GM12878 (cell line): ENCODE data around the gene DNASE1L3. TPM values are rescaled to one million over a fixed set of nuclear protein-coding genes. Genes with fewer than 3 reads are reported as not detected.

Experiments
- ATAC-seq: fragments of 200-7000 bp; cut with Tn5 transposase; 3 replicates; pipeline ENCODE4 v1.9.1; 2020; ENCODE audit warnings: mild to moderate bottlenecking, moderate library complexity
- BruUV-seq: library from RNA; stranded (reverse); fragments of 400-500 nt; replicated peaks from 2 replicates; lab custom pipeline; 2021; lab: Mats Ljungman, UMichigan
- CTCF ChIA-PET: fragments of 300-600 bp; sonication (Branson Sonifier 250); formaldehyde crosslinking; extraction: SDS; loops from one replicate; lab custom pipeline; 2021; ENCODE audit warnings: inconsistent platforms; lab: Yijun Ruan, JAX
- POLR2A ChIA-PET: fragments of 350-600 bp; formaldehyde crosslinking; extraction: SDS; loops from one replicate; lab custom pipeline; 2021; ENCODE audit warnings: inconsistent platforms; lab: Charles Lee
- RAD21 ChIA-PET: fragments of 300-600 bp; sonication (Branson Sonifier 250); formaldehyde crosslinking; loops from one replicate; lab custom pipeline; 2023; ENCODE audit warnings: antibody characterized with exemption; ENCODE audit not compliant: unreplicated experiment; lab: Charles Lee
- SMC1A ChIA-PET: fragments of 300-600 bp; sonication (Branson Sonifier 250); formaldehyde crosslinking; loops from one replicate; lab custom pipeline; 2023; ENCODE audit not compliant: unreplicated experiment, uncharacterized antibody; lab: Charles Lee
- DNase-seq: peaks from one replicate; pipeline ENCODE4 v3.0.0-alpha.2; 2011; ENCODE audit warnings: low read depth, low spot score
- FAIRE-seq: peaks from 3 replicates; lab custom pipeline; 2011; peaks lifted over from hg19 to GRCh38; lab: Jason Lieb, UNC
- H2AFZ ChIP-seq: 2 replicates; pipeline ENCODE4 v1.6.0; 2011; ENCODE audit warnings: low read depth, low read length, control low read depth; ENCODE audit not compliant: control insufficient read depth
- H3K27ac ChIP-seq: 2 replicates; pipeline ENCODE4 v1.5.1; 2011; ENCODE audit warnings: control low read depth; ENCODE audit not compliant: control insufficient read depth, insufficient read depth
- H3K27me3 ChIP-seq, 2 experiments: replicated peaks in 1 of 2; 2 replicates each; pipeline versions ENCODE4 v1.6.0 to v1.6.1; 2011; ENCODE audit warnings: low read length in 1 of 2; ENCODE audit not compliant: control insufficient read depth in 2 of 2, insufficient read depth in 2 of 2
- H3K36me3 ChIP-seq, 2 experiments: 2 replicates each; pipeline ENCODE4 v1.5.1; 2011; ENCODE audit warnings: low read length in 1 of 2; ENCODE audit not compliant: control insufficient read depth in 2 of 2, insufficient read depth in 2 of 2
- H3K4me1 ChIP-seq: 2 replicates; pipeline ENCODE4 v1.6.1; 2011; ENCODE audit warnings: mild to moderate bottlenecking, low read length, moderate library complexity, mixed read lengths; ENCODE audit not compliant: control insufficient read depth, insufficient read depth
- H3K4me2 ChIP-seq: 2 replicates; pipeline ENCODE4 v1.6.0; 2011; ENCODE audit warnings: control low read depth; ENCODE audit not compliant: control insufficient read depth, insufficient read depth
- H3K4me3 ChIP-seq: fragments of 200-600 bp; sonication (generic); 2 replicates; pipeline ENCODE4 v1.5.1; 2016
- H3K79me2 ChIP-seq: 2 replicates; pipeline ENCODE4 v1.6.0; 2011; ENCODE audit warnings: low read length; ENCODE audit not compliant: control insufficient read depth, insufficient read depth
- H3K9ac ChIP-seq: 2 replicates; pipeline ENCODE4 v1.8.0; 2011; ENCODE audit warnings: low read length, control low read depth, mixed read lengths; ENCODE audit not compliant: control insufficient read depth, insufficient read depth
- H3K9me3 ChIP-seq: replicated peaks from 3 replicates; pipeline ENCODE4 v1.5.1; 2011; ENCODE audit warnings: mild to moderate bottlenecking, low read length; ENCODE audit not compliant: control insufficient read depth, insufficient read depth
- H4K20me1 ChIP-seq: 2 replicates; pipeline ENCODE4 v1.6.0; 2011; ENCODE audit not compliant: control insufficient read depth, insufficient read depth
- CEBPB ChIP-seq, 2 experiments: fragments of 150-350 bp in 1 of 2; IDR thresholded peaks; 2 replicates each; pipeline ENCODE4 v1.6.1; 2012 to 2014; ENCODE audit warnings: low read depth in 2 of 2, low read length in 2 of 2, borderline replicate concordance in 1 of 2, inconsistent platforms in 1 of 2
- ELK1 ChIP-seq: IDR thresholded peaks from 2 replicates; pipeline ENCODE4 v1.6.1; 2012; ENCODE audit warnings: low read depth, low read length, improper control_type of control experiment
- GATAD2B ChIP-seq: fragments of 450-650 bp; conservative IDR thresholded peaks from 2 replicates; pipeline ENCODE4 v1.6.1; 2017; ENCODE audit warnings: low read depth, mild to moderate bottlenecking, moderate library complexity
- MLLT1 ChIP-seq: fragments of 450-650 bp; IDR thresholded peaks from 2 replicates; pipeline ENCODE4 v1.6.1; 2016; ENCODE audit warnings: mild to moderate bottlenecking
- NRF1 ChIP-seq: conservative IDR thresholded peaks from 2 replicates; pipeline ENCODE4 v1.6.1; 2011; ENCODE audit warnings: mild to moderate bottlenecking, low read depth, low read length, improper control_type of control experiment
- PAX8 ChIP-seq: fragments of 450-650 bp; IDR thresholded peaks from 2 replicates; pipeline ENCODE4 v1.6.1; 2017; ENCODE audit warnings: mild to moderate bottlenecking, moderate library complexity
- PKNOX1 ChIP-seq: fragments of 450-650 bp; IDR thresholded peaks from 2 replicates; pipeline ENCODE4 v1.6.1; 2016; ENCODE audit warnings: mild to moderate bottlenecking
- SIN3A ChIP-seq: IDR thresholded peaks from 2 replicates; pipeline ENCODE4 v1.6.1; 2012; ENCODE audit warnings: low read depth, low read length, improper control_type of control experiment
- SMAD1 ChIP-seq: fragments of 450-650 bp; IDR thresholded peaks from 2 replicates; pipeline ENCODE4 v1.6.1; 2018; ENCODE audit warnings: mild to moderate bottlenecking, low read depth; ENCODE audit not compliant: partially characterized antibody
- ZNF592 ChIP-seq: fragments of 450-650 bp; IDR thresholded peaks from 2 replicates; pipeline ENCODE4 v1.6.1; 2017; ENCODE audit warnings: mild to moderate bottlenecking, moderate library complexity
- WGBS: methylation state at CpG from one replicate; pipeline ENCODE4 v1.1.6; 2016; ENCODE audit warnings: low lambda C conversion rate; ENCODE audit not compliant: insufficient replicate concordance, insufficient coverage; ENCODE audit errors: missing lambda C conversion rate; 5-methylcytosine and 5-hydroxymethylcytosine counted together
- in situ Hi-C: fragments of 300-500 bp; cut with MboI; formaldehyde crosslinking; loops from 9 replicates; pipeline ENCODE4 v1.14.3; 2018; ENCODE audit warnings: mixed read lengths
- intact Hi-C: fragments of 100-400 bp; cut with micrococcal nuclease; formaldehyde crosslinking; loops from one replicate; pipeline ENCODE4 v1.14.2; 2022; ENCODE audit not compliant: unreplicated experiment
- polyA plus RNA-seq, 11 experiments: library from polyadenylated mRNA; depleted of rRNA in 4 of 11; unstranded in 6 of 11; stranded (reverse) in 5 of 11; fragments of >200 nt; fragmentation: Nextera tagmentation in 4 of 11; fragmentation: Illumina TruSeq in 1 of 11; extraction: Ambion mirVana in 4 of 11; extraction: Trizol in 1 of 11; gene quantifications; 1 replicate in 1 of 11; 2 replicates in 10 of 11; pipeline versions ENCODE4 v1.2.1 to v1.2.3, GENCODE V29; 2011 to 2016; ENCODE audit warnings: inconsistent platforms in 2 of 11, missing spikeins in 2 of 11, low read depth in 1 of 11
- total RNA-seq, 4 experiments: library from RNA; depleted of rRNA in 3 of 4; stranded (reverse); fragments of >200 nt in 3 of 4; fragmentation: Illumina TruSeq in 1 of 4; extraction: Trizol in 1 of 4; gene quantifications; 2 replicates each; pipeline versions ENCODE4 v1.2.1 to v1.2.3, GENCODE V29; 2013 to 2021

DNASE1L3 gene
- total and polyA plus RNA-seq, 10 of the 15 experiments (the other 5 are each of a cell fraction or from before 2014, with no cell fraction given) = 3.2 to 72.1 (median 6.3) TPM

- H3K36me3 ChIP-seq = peaks cover 3 to 6% of the 10 kb centered on the region in 2 experiments; a peak in 3 of 4 replicates
- FAIRE-seq (no peak), ATAC-seq (no peak), DNase-seq (no peak)
- no peaks in the 10 kb centered on the region for H3K79me2 ChIP-seq
- no peak overlapping the region for H2AFZ ChIP-seq
- 93% methylated on average over 14 of the region's 14 CpGs for WGBS
- ChIA-PET RAD21 (no interaction called here), CTCF (interaction anchor here (1.3 to 8.4 kb wide), 2 partner anchors 10 to 154 kb away, joined by 3 to 78 read pairs; partner anchors contain the start of gene FLNB), POLR2A (no interaction called here), SMC1A (interaction anchor here (0.6 kb wide), 1 partner anchor 959 kb away, joined by 3 read pairs; no protein-coding TSS in a partner anchor)
- H4K20me1 ChIP-seq = no peaks in the 10 kb centered on the region
- no peak overlapping the region for H3K27ac ChIP-seq
- no peak for TF ChIP-seq SIN3A
- no peak for TF ChIP-seq SMAD1
- TF ChIP-seq PAX8 = no peak
- no peak for TF ChIP-seq ELK1
- TF ChIP-seq MLLT1 = no peak
- TF ChIP-seq GATAD2B = no peak
- TF ChIP-seq NRF1 = no peak
- TF ChIP-seq CEBPB (IDR thresholded peaks at IDR 0.05; ENCODE audit: borderline replicate concordance in 1 of 2, low read depth in 2 of 2, low read length in 2 of 2) = no peak
- no peak for TF ChIP-seq PKNOX1
- no peak for TF ChIP-seq ZNF592
- H3K27me3 ChIP-seq = no peaks in the 10 kb centered on the region
- no peak overlapping the region for H3K4me2 ChIP-seq
- no TSS peak for BruUV-seq
- H3K9me3 ChIP-seq = no peaks in the 10 kb centered on the region
- no peak overlapping the region for H3K4me3 ChIP-seq
- in situ Hi-C loops (no loop called here), intact Hi-C loops (no loop called here)
- no peak overlapping the region for H3K9ac ChIP-seq
- H3K4me1 ChIP-seq = no peaks in the 10 kb centered on the region
Measured at GRCh38 chr3:58163234-58163633, 47.5 kb downstream of the DNASE1L3 start.
